Measurements from ENCODE around the gene TSPAN9. TPM values are rescaled to one million over a fixed set of nuclear protein-coding genes. Genes with fewer than 3 reads are reported as not detected.

TSPAN9 gene
- total RNA-seq, 2 experiments from 2014 or later, result 0.07 TPM; not detected in 1

GRCh38 chr12:3113671-3114325, 36.6 kb downstream of the TSPAN9 start:
- Mint-ChIP-seq H3K27ac (no peak overlapping the region), H3K9me3 (no peaks in the 10 kb centered on the region), H3K27me3 (peaks cover 24% of the 10 kb centered on the region), H3K4me3 (no peak overlapping the region), H3K4me1 (ENCODE audit: low read depth) (peaks cover 2% of the 10 kb centered on the region), H3K36me3 (ENCODE audit: low read depth) (no peaks in the 10 kb centered on the region)
- DNase-seq, result no peak
- CTCF ChIA-PET, result no interaction called here
- POLR2A ChIA-PET, result no interaction called here
- TF ChIP-seq, protein P1, sequence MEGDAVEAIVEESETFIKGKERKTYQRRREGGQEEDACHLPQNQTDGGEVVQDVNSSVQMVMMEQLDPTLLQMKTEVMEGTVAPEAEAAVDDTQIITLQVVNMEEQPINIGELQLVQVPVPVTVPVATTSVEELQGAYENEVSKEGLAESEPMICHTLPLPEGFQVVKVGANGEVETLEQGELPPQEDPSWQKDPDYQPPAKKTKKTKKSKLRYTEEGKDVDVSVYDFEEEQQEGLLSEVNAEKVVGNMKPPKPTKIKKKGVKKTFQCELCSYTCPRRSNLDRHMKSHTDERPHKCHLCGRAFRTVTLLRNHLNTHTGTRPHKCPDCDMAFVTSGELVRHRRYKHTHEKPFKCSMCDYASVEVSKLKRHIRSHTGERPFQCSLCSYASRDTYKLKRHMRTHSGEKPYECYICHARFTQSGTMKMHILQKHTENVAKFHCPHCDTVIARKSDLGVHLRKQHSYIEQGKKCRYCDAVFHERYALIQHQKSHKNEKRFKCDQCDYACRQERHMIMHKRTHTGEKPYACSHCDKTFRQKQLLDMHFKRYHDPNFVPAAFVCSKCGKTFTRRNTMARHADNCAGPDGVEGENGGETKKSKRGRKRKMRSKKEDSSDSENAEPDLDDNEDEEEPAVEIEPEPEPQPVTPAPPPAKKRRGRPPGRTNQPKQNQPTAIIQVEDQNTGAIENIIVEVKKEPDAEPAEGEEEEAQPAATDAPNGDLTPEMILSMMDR (IDR thresholded peaks at IDR 0.05), result no peak
- ATAC-seq, result no peak
- intact Hi-C loops (cut with micrococcal nuclease), result no loop called here

- intact Hi-C loops (cut with micrococcal nuclease), result no loop called here
- DNase-seq (no peak), ATAC-seq (no peak)
- CTCF ChIA-PET, result no interaction called here
- TF ChIP-seq, protein P1 (IDR thresholded peaks at IDR 0.05), result no peak
- POLR2A ChIA-PET, result no interaction called here
- H3K9me3 Mint-ChIP-seq, result no peaks in the 10 kb centered on the region
- H3K36me3 Mint-ChIP-seq (ENCODE audit: low read depth), result no peaks in the 10 kb centered on the region
- H3K4me1 Mint-ChIP-seq (ENCODE audit: low read depth), result peaks cover 10% of the 10 kb centered on the region
- peaks cover 28% of the 10 kb centered on the region for H3K27me3 Mint-ChIP-seq
- no peak overlapping the region for H3K27ac Mint-ChIP-seq
- H3K4me3 Mint-ChIP-seq, result no peak overlapping the region
Observed at GRCh38 chr12:3114671-3115070, 37.5 kb downstream of the TSPAN9 start.

DNA sequence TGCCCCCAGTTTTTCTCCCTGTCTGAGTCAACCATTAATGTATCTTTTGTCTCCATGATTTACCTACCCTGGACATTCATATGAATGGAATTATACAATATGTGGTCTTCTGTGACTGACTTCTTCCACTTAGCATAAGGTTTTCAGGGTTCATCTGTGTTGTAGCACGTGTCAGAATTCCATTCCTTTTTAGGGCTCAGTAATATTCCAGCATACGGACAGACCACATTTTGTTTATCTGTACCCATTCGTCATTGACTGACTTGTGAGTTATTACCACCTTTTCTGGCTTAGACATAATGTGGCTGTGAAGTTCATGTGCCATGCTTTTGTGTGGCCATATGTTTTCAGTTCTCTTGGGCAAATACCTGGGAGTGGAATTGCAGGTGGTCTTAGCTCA, 37.9 kb downstream of the TSPAN9 start:
- peaks cover 29% of the 10 kb centered on the region for H3K27me3 Mint-ChIP-seq
- CTCF ChIA-PET, result no interaction called here
- ATAC-seq (no peak), DNase-seq (no peak)
- H3K27ac Mint-ChIP-seq, result no peak overlapping the region
- H3K4me1 Mint-ChIP-seq (ENCODE audit: low read depth), result peaks cover 13% of the 10 kb centered on the region
- no peaks in the 10 kb centered on the region for H3K36me3 Mint-ChIP-seq (ENCODE audit: low read depth)
- no peak overlapping the region for H3K4me3 Mint-ChIP-seq
- H3K9me3 Mint-ChIP-seq, result no peaks in the 10 kb centered on the region
- TF ChIP-seq, protein P1 (IDR thresholded peaks at IDR 0.05), result no peak
- POLR2A ChIA-PET, result no interaction called here
- intact Hi-C loops (cut with micrococcal nuclease), result no loop called here

DNA sequence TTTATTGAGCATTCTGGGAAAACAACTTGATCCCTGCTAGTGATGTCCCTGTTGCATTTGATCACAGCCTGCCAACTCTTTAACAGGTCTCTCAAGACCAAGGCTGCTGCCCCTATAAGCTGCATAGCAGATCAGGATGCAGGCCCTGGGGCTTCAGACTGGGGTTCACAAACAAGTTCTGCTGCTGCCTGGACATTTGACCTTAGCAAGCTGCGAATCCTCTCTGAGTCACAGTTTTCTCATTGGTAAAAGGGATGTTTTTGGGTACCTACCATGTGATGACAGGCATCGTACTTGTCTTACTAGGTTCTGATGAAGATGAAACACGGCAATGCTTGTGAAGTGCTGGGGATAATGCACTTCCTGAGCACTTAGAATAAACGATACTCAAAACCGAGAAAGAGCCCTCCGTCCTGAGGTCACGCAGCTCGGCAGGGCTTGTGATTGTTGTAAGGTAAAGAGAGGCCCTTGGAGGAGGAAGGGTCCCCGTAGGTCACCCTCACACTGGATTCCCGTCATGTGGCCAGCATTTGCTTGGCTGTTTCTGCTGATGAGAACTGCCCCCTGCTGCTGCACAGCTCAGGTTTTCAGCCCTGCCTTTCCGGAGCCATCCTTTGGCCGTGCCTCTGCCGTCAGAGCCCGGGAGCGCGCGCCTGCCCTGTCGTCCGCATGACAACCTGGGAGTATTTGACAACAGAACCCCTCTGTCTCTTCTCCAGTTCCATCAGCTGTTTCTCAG, 39.1 kb downstream of the TSPAN9 start:
- TF ChIP-seq, protein P1 (IDR thresholded peaks at IDR 0.05), result no peak
- H3K4me3 Mint-ChIP-seq, result no peak overlapping the region
- CTCF ChIA-PET, result interaction anchor here (1.6 kb wide), 1 partner anchor 19 kb away, joined by 4 read pairs; no protein-coding TSS in a partner anchor
- H3K4me1 Mint-ChIP-seq (ENCODE audit: low read depth), result peaks cover 13% of the 10 kb centered on the region
- ATAC-seq (no peak), DNase-seq (no peak)
- H3K36me3 Mint-ChIP-seq (ENCODE audit: low read depth), result no peaks in the 10 kb centered on the region
- POLR2A ChIA-PET, result interaction anchor here (0.5 kb wide), 1 partner anchor 575 kb away, joined by 3 read pairs; no protein-coding TSS in a partner anchor
- no peaks in the 10 kb centered on the region for H3K9me3 Mint-ChIP-seq
- H3K27ac Mint-ChIP-seq, result no peak overlapping the region
- intact Hi-C loops (cut with micrococcal nuclease), result no loop called here
- H3K27me3 Mint-ChIP-seq, result peaks cover 30% of the 10 kb centered on the region

DNA sequence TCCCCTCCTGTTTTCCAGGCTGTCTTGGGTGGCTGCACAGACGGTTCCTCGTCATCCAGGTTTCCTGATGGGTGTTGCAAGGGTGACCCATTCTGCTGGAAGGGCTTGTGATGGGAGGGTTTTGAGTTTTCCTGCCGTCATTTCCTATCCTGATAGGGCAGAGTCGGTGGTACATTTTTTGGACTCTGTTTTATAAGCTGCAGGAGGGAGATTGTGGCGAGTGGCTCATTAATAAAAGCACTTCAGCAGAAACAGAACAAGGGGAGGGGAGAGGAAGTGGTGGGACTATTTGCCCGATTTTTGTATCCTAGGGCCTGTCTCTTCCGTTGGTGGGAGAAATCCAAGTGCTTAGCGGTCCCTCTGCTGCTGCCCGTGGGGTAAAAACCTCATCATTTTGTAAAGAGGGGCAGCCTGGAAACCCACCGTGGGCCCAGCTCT, 40.0 kb downstream of the TSPAN9 start:
- H3K36me3 Mint-ChIP-seq (ENCODE audit: low read depth), result no peaks in the 10 kb centered on the region
- ChIA-PET POLR2A (no interaction called here), CTCF (interaction anchor here (1.2 to 1.6 kb wide), 2 partner anchors 18 to 44 kb away, joined by 3 to 4 read pairs; no protein-coding TSS in a partner anchor)
- peaks cover 30% of the 10 kb centered on the region for H3K27me3 Mint-ChIP-seq
- no peaks in the 10 kb centered on the region for H3K9me3 Mint-ChIP-seq
- TF ChIP-seq, protein P1 (IDR thresholded peaks at IDR 0.05), result no peak
- no peak for ATAC-seq
- H3K27ac Mint-ChIP-seq, result no peak overlapping the region
- H3K4me1 Mint-ChIP-seq (ENCODE audit: low read depth), result peaks cover 13% of the 10 kb centered on the region
- H3K4me3 Mint-ChIP-seq, result no peak overlapping the region
- intact Hi-C loops (cut with micrococcal nuclease), result no loop called here
- DNase-seq, result no peak
